HEK293 (cell line): ENCODE measurements around the gene CEP43.

ENCODE experiments used
- CTCF ChIA-PET: fragments of 350-600 bp; formaldehyde crosslinking; extraction: SDS; loops from one replicate; lab custom pipeline; 2021; ENCODE audit warnings: antibody characterized with exemption; lab: Yijun Ruan, JAX
- POLR2A ChIA-PET: fragments of 300-600 bp; formaldehyde crosslinking; extraction: SDS; loops from one replicate; lab custom pipeline; 2020; ENCODE audit warnings: antibody characterized with exemption, inconsistent platforms; lab: Yijun Ruan, JAX
- H3K27ac ChIP-seq: fragments of 200-500 bp; sonication (Bioruptor generic); 2 replicates; pipeline ENCODE4 v1.5.1; 2014; ENCODE audit warnings: low read depth, low read length, control low read depth, inconsistent platforms; ENCODE audit errors: extremely low read depth
- H3K36me3 ChIP-seq, 2 experiments: fragments of 200-500 bp in 1 of 2; sonication (Bioruptor generic) in 1 of 2; 1 replicate in 1 of 2; 2 replicates in 1 of 2; pipeline ENCODE4 v1.5.1; 2014 to 2017; ENCODE audit warnings: inconsistent platforms in 2 of 2, low read length in 2 of 2; ENCODE audit not compliant: control insufficient read depth in 2 of 2, insufficient read depth in 1 of 2
- H3K4me1 ChIP-seq: fragments of 200-500 bp; sonication (Bioruptor generic); 2 replicates; pipeline ENCODE4 v1.5.1; 2014; ENCODE audit warnings: mild to moderate bottlenecking, low read length, inconsistent platforms; ENCODE audit not compliant: control insufficient read depth, insufficient read depth
- H3K4me3 ChIP-seq: 2 replicates; pipeline ENCODE4 v1.5.1; 2011; ENCODE audit warnings: low read depth, mild to moderate bottlenecking, control low read depth, low read length, moderate library complexity
- H3K9me3 ChIP-seq: fragments of 200-500 bp; sonication (Bioruptor generic); 2 replicates; pipeline ENCODE4 v1.5.1; 2014; ENCODE audit warnings: low read depth, low read length, inconsistent platforms; ENCODE audit not compliant: control insufficient read depth, insufficient read depth
- KLF8 ChIP-seq: fragments of 450-650 bp; formaldehyde crosslinking; IDR thresholded peaks from 2 replicates; pipeline ENCODE4 v1.5.1; 2016; ENCODE audit warnings: missing biosample characterization, missing genetic modification characterization
- MZF1 ChIP-seq: fragments of 450-650 bp; formaldehyde crosslinking; IDR thresholded peaks from 2 replicates; pipeline ENCODE4 v1.5.1; 2017; ENCODE audit warnings: missing biosample characterization, missing genetic modification characterization, borderline replicate concordance
- OVOL3 ChIP-seq: fragments of 450-650 bp; formaldehyde crosslinking; IDR thresholded peaks from 2 replicates; pipeline ENCODE4 v1.5.1; 2016; ENCODE audit warnings: missing biosample characterization, missing genetic modification characterization
- SETDB1 ChIP-seq: IDR thresholded peaks from one replicate; pipeline ENCODE4 v1.6.1; 2017; ENCODE audit warnings: mild to moderate bottlenecking, low read length, moderate library complexity, mixed read lengths; ENCODE audit not compliant: insufficient read length
- TSHZ1 ChIP-seq: fragments of 450-650 bp; formaldehyde crosslinking; IDR thresholded peaks from 2 replicates; pipeline ENCODE4 v1.5.1; 2016; ENCODE audit warnings: missing biosample characterization, missing genetic modification characterization, borderline replicate concordance
- ZFP69B ChIP-seq: fragments of 450-650 bp; formaldehyde crosslinking; IDR thresholded peaks from 2 replicates; pipeline ENCODE4 v1.5.1; 2016; ENCODE audit warnings: missing biosample characterization, missing genetic modification characterization
- ZNF112 ChIP-seq: fragments of 450-650 bp; formaldehyde crosslinking; IDR thresholded peaks from 2 replicates; pipeline ENCODE4 v1.5.0; 2017; ENCODE audit warnings: missing biosample characterization, missing genetic modification characterization
- ZNF174 ChIP-seq: fragments of 450-650 bp; formaldehyde crosslinking; IDR thresholded peaks from 2 replicates; pipeline ENCODE4 v1.5.0; 2017; ENCODE audit warnings: missing biosample characterization, mild to moderate bottlenecking, missing genetic modification characterization
- ZNF2 ChIP-seq: fragments of 450-650 bp; formaldehyde crosslinking; IDR thresholded peaks from 2 replicates; pipeline ENCODE4 v1.5.1; 2016; ENCODE audit warnings: missing biosample characterization, missing genetic modification characterization
- ZNF274 ChIP-seq, 2 experiments: fragments of 200-500 bp in 1 of 2; fragments of 450-650 bp in 1 of 2; sonication (Bioruptor generic) in 1 of 2; formaldehyde crosslinking in 1 of 2; IDR thresholded peaks; 2 replicates each; pipeline versions ENCODE4 v1.5.1 to v1.6.1; 2014 to 2016; ENCODE audit warnings: borderline replicate concordance in 1 of 2, inconsistent platforms in 1 of 2, low read length in 1 of 2, missing biosample characterization in 1 of 2, missing genetic modification characterization in 1 of 2
- ZNF37A ChIP-seq: fragments of 450-650 bp; IDR thresholded peaks from 2 replicates; pipeline ENCODE4 v1.5.1; 2018; ENCODE audit warnings: missing biosample characterization, missing genetic modification characterization
- ZNF391 ChIP-seq: fragments of 450-650 bp; formaldehyde crosslinking; IDR thresholded peaks from 2 replicates; pipeline ENCODE4 v1.5.1; 2016; ENCODE audit warnings: low read depth, missing biosample characterization, missing genetic modification characterization, borderline replicate concordance
- ZNF394 ChIP-seq: fragments of 450-650 bp; formaldehyde crosslinking; IDR thresholded peaks from 2 replicates; pipeline ENCODE4 v1.5.1; 2016; ENCODE audit warnings: missing biosample characterization, missing genetic modification characterization, mild to moderate bottlenecking, moderate library complexity, borderline replicate concordance
- ZNF433 ChIP-seq: fragments of 450-650 bp; formaldehyde crosslinking; IDR thresholded peaks from 2 replicates; pipeline ENCODE4 v1.5.1; 2016; ENCODE audit warnings: missing biosample characterization, missing genetic modification characterization, low read depth
- ZNF521 ChIP-seq: fragments of 450-650 bp; formaldehyde crosslinking; IDR thresholded peaks from 2 replicates; pipeline ENCODE4 v1.5.1; 2017; ENCODE audit warnings: missing biosample characterization, mild to moderate bottlenecking, missing genetic modification characterization
- ZNF664 ChIP-seq: fragments of 450-650 bp; formaldehyde crosslinking; IDR thresholded peaks from 2 replicates; pipeline ENCODE4 v1.5.1; 2016; ENCODE audit warnings: missing biosample characterization, missing genetic modification characterization
- ZNF670 ChIP-seq: fragments of 450-650 bp; formaldehyde crosslinking; IDR thresholded peaks from 2 replicates; pipeline ENCODE4 v1.5.1; 2016; ENCODE audit warnings: missing biosample characterization, missing genetic modification characterization, low read depth
- ZNF768 ChIP-seq: fragments of 450-650 bp; formaldehyde crosslinking; IDR thresholded peaks from 2 replicates; pipeline ENCODE4 v1.5.1; 2018; ENCODE audit warnings: missing biosample characterization, mild to moderate bottlenecking, missing genetic modification characterization
- ZNF792 ChIP-seq: fragments of 450-650 bp; formaldehyde crosslinking; IDR thresholded peaks from 2 replicates; pipeline ENCODE4 v1.5.1; 2016; ENCODE audit warnings: missing biosample characterization, missing genetic modification characterization
- ZSCAN5A ChIP-seq: fragments of 450-650 bp; formaldehyde crosslinking; IDR thresholded peaks from 2 replicates; pipeline ENCODE4 v1.5.1; 2016; ENCODE audit warnings: missing biosample characterization, missing genetic modification characterization
- TF ChIP-seq, protein P1 (sequence below): fragments of 450-650 bp; formaldehyde crosslinking; IDR thresholded peaks from 2 replicates; pipeline ENCODE4 v1.5.1; 2016; ENCODE audit warnings: missing biosample characterization, missing genetic modification characterization, borderline replicate concordance
- TF ChIP-seq, protein P2 (sequence below): fragments of 450-650 bp; formaldehyde crosslinking; optimal IDR thresholded peaks from 2 replicates; pipeline ENCODE3; 2016; ENCODE audit warnings: missing biosample characterization, mild to moderate bottlenecking, missing genetic modification characterization
- TF ChIP-seq, protein P3 (sequence below): fragments of 450-650 bp; formaldehyde crosslinking; IDR thresholded peaks from 2 replicates; pipeline ENCODE4 v1.5.1; 2016; ENCODE audit warnings: missing biosample characterization, missing genetic modification characterization, low read depth

CEP43 gene

DNA sequence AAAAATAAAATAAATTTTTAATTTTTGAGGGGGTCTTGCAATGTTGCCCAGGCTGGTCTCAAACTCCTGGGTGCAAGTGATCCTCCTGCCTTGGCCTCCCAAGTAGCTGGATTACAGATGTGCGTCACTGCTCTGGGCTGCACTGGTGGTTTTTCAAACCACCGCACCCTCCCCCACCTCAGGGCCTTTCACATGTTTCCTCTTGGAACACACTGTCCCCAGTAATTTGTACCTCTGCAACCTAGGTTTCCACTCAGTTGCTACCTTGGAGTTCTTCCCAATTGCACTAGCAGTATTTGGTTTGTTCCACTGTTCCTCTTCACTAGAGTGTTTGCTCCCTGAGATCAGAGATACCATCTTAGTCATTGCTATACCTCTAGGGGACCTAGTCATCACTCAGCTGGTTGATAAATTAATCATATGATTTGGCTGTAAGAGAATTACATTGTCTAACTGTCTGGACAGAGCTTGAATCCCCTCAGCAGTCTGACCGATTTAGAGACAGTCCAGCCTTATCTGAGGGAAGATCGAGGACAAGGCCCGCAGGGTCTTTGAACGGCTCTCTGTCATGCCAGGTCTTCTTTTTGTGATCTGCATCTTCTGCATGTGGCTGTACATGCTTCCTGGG lies 32.0 kb downstream of the CEP43 start:
- Histone ChIP-seq H3K9me3 (no peaks in the 10 kb centered on the region), H3K36me3 (peaks cover 36 to 96% of the 10 kb centered on the region in 2 experiments), H3K27ac (no peak overlapping the region), H3K4me1 (no peaks in the 10 kb centered on the region), H3K4me3 (no peak overlapping the region)
- POLR2A ChIA-PET, result no interaction called here
- CTCF ChIA-PET, result interaction anchor here (0.7 kb wide), 1 partner anchor 1116 kb away, joined by 4 read pairs; no protein-coding TSS in a partner anchor
- no peak for TF ChIP-seq ZNF274 (IDR thresholded peaks at IDR 0.05; ENCODE audit: low read length)
- no peak for TF ChIP-seq ZNF274 (tag by site-specific recombination; IDR thresholded peaks at IDR 0.05; ENCODE audit: borderline replicate concordance)

DNA sequence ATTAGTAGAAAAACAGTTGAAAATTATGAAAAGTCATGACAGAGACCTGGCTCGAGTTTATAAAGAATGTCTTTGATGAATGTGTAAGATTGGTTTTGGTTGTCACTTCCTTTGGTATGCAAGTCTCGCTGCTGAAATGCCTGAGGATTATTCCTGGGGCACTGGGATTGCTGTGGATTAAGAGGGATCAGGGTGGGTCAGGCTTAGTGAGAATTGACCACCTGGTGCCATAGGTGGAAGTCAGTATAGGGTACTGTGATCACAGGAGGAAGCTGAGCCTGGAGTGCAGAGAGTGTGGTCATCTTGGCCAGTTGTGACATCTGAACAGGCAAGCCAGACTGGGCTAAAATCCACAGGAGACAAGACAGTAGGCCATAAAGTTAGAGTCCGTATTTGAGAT lies 34.9 kb downstream of the CEP43 start:
- H3K36me3 ChIP-seq, result peaks cover 33 to 96% of the 10 kb centered on the region in 2 experiments
- CTCF ChIA-PET, result interaction anchor here (0.7 to 0.9 kb wide), 2 partner anchors 108 to 129 kb away, joined by 3 to 5 read pairs; no protein-coding TSS in a partner anchor

DNA sequence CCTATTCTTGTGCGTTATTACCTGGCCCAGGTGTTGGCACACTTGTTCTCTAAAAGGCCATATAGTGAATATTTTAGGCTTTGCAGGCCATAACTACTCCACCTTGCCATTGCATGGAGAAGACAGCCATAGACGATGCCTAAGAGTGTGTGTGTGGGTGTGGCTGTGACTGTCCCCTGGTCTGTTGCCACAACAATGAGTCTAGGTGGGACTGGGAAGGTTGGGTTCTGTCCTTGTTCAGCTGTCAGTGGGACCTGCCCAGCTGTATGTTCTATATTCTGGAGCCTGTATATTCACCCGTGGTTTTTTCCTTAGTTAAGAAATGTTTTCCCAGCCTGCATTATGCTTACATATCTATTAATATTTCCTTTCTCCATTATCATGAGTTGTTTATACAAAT lies 38.6 kb downstream of the CEP43 start:
- POLR2A ChIA-PET, result no interaction called here
- H3K27ac ChIP-seq, result no peak overlapping the region
- no peak for TF ChIP-seq ZNF664 (tag by site-specific recombination)
- TF ChIP-seq TSHZ1, result no peak
- no peak for TF ChIP-seq SETDB1
- TF ChIP-seq ZNF391 (tag by site-specific recombination), result no peak
- TF ChIP-seq ZNF768, result no peak
- no peak for TF ChIP-seq ZNF2 (tag by site-specific recombination)
- TF ChIP-seq OVOL3 (tag by site-specific recombination), result no peak
- H3K4me1 ChIP-seq, result no peaks in the 10 kb centered on the region
- peaks cover 44 to 96% of the 10 kb centered on the region in 2 experiments for H3K36me3 ChIP-seq
- H3K9me3 ChIP-seq, result no peaks in the 10 kb centered on the region
- H3K4me3 ChIP-seq, result no peak overlapping the region
- CTCF ChIA-PET, result interaction anchor here (0.6 kb wide), 1 partner anchor 41 kb away, joined by 4 read pairs; no protein-coding TSS in a partner anchor

More for the DNA sequence above, 34.9 kb downstream of the CEP43 start:
- Histone ChIP-seq H3K4me3 (no peak overlapping the region), H3K9me3 (no peaks in the 10 kb centered on the region), H3K4me1 (no peaks in the 10 kb centered on the region), H3K27ac (no peak overlapping the region)
- POLR2A ChIA-PET, result no interaction called here
- TF ChIP-seq ZNF394 (no peak), ZNF37A (tag by site-specific recombination) (no peak), ZNF521 (tag by site-specific recombination) (no peak), MZF1 (tag by site-specific recombination) (no peak), ZSCAN5A (no peak), ZNF112 (no peak), ZNF792 (no peak), ZNF433 (tag by site-specific recombination) (no peak), KLF8 (tag by site-specific recombination) (no peak), ZNF174 (tag by site-specific recombination) (no peak), ZFP69B (tag by site-specific recombination) (no peak), ZNF670 (tag by site-specific recombination) (no peak)
- TF ChIP-seq, protein P1, sequence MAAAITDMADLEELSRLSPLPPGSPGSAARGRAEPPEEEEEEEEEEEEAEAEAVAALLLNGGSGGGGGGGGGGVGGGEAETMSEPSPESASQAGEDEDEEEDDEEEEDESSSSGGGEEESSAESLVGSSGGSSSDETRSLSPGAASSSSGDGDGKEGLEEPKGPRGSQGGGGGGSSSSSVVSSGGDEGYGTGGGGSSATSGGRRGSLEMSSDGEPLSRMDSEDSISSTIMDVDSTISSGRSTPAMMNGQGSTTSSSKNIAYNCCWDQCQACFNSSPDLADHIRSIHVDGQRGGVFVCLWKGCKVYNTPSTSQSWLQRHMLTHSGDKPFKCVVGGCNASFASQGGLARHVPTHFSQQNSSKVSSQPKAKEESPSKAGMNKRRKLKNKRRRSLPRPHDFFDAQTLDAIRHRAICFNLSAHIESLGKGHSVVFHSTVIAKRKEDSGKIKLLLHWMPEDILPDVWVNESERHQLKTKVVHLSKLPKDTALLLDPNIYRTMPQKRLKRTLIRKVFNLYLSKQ (tag by site-specific recombination), result no peak
- TF ChIP-seq, protein P2, sequence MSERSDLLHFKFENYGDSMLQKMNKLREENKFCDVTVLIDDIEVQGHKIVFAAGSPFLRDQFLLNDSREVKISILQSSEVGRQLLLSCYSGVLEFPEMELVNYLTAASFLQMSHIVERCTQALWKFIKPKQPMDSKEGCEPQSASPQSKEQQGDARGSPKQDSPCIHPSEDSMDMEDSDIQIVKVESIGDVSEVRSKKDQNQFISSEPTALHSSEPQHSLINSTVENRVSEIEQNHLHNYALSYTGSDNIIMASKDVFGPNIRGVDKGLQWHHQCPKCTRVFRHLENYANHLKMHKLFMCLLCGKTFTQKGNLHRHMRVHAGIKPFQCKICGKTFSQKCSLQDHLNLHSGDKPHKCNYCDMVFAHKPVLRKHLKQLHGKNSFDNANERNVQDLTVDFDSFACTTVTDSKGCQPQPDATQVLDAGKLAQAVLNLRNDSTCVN, result no peak
- TF ChIP-seq, protein P3, sequence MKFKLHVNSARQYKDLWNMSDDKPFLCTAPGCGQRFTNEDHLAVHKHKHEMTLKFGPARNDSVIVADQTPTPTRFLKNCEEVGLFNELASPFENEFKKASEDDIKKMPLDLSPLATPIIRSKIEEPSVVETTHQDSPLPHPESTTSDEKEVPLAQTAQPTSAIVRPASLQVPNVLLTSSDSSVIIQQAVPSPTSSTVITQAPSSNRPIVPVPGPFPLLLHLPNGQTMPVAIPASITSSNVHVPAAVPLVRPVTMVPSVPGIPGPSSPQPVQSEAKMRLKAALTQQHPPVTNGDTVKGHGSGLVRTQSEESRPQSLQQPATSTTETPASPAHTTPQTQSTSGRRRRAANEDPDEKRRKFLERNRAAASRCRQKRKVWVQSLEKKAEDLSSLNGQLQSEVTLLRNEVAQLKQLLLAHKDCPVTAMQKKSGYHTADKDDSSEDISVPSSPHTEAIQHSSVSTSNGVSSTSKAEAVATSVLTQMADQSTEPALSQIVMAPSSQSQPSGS (tag by site-specific recombination), result no peak
